ENCODE data around the gene NPAS3. TPM values are rescaled to one million over a fixed set of nuclear protein-coding genes. Genes with fewer than 3 reads are reported as not detected.
A peak's percentile ranks its signal among the peaks of the same experiment; 100 is the strongest.

NPAS3 gene
- polyA plus RNA-seq, 1 donor: 1.0 TPM

DNA sequence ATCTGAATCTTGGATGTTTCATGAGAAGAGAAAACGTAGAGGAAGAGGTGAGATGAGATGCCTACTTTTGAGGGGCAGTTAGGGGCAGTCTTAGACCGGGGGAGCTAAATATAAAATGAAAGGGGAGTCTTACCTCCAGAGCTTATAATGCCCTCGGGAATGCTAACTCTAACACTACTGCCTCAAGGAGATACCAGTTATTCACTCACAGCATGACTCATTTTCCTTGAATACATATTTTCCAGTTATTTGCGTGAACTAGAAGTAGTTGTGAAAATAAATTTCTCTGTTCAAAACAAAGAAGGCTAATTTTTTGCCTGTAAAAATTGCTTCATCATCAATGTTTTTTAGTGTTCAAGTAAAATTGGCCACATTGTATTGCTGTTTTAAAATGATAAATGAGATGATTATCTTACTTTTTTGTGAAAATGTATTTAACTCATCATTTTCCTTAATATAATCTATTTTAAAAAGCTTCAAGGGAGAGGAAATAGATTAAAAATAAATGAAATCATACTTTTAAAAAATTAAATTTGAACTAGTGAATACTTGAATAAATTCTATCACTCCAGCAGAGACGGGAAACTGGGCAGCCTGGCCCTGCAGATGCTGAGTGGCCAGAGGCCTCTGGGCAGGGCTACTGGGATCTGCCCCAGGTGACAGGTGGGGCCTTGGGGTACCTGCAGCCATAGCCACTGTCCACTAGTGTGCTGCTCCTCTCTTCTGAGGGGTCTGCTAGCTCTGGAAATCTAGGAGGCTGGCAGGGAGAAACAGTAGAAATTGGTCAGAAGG lies 672.9 kb downstream of the NPAS3 start:
- Histone ChIP-seq H3K4me1 (ENCODE audit: control insufficient read depth, insufficient read depth, low read length) (no peaks in the 10 kb centered on the region), H3K9me3 (ENCODE audit: control insufficient read depth, low read depth, low read length) (no peaks in the 10 kb centered on the region), H3K27me3 (ENCODE audit: control insufficient read depth, insufficient read depth, low read length) (no peaks in the 10 kb centered on the region), H3K36me3 (ENCODE audit: control insufficient read depth, insufficient read depth, low read length) (no peaks in the 10 kb centered on the region), H3K27ac (ENCODE audit: low read length) (no peak overlapping the region), H3K4me3 (ENCODE audit: low read length) (no peak overlapping the region)
- WGBS (ENCODE audit: insufficient coverage, low lambda C conversion rate): 100% methylated on average over 1 of the region's 5 CpGs
- DNase-seq: no peak

DNA sequence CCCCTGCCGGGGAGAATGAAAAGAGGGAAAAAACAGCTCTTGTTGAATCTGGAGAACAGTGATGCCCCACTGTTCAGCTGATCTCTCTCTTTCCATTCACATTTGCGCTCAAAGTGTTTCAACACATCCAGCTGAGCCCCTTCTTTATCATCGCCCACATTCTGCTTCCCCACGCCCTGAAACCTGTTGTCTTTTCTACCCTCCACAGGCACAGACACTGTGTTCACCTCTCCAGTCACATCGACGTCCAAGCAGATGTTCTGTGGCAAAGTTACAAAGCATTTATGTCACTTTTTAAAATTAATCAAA lies 673.5 kb downstream of the NPAS3 start:
- Histone ChIP-seq H3K9me3 (ENCODE audit: control insufficient read depth, low read depth, low read length) (no peaks in the 10 kb centered on the region), H3K36me3 (ENCODE audit: control insufficient read depth, insufficient read depth, low read length) (no peaks in the 10 kb centered on the region), H3K27me3 (ENCODE audit: control insufficient read depth, insufficient read depth, low read length) (no peaks in the 10 kb centered on the region), H3K4me1 (ENCODE audit: control insufficient read depth, insufficient read depth, low read length) (no peaks in the 10 kb centered on the region), H3K27ac (ENCODE audit: low read length) (no peak overlapping the region), H3K4me3 (ENCODE audit: low read length) (no peak overlapping the region)
- no peak for DNase-seq
- WGBS (ENCODE audit: insufficient coverage, low lambda C conversion rate): 100% methylated on average over 1 of the region's 6 CpGs

DNA sequence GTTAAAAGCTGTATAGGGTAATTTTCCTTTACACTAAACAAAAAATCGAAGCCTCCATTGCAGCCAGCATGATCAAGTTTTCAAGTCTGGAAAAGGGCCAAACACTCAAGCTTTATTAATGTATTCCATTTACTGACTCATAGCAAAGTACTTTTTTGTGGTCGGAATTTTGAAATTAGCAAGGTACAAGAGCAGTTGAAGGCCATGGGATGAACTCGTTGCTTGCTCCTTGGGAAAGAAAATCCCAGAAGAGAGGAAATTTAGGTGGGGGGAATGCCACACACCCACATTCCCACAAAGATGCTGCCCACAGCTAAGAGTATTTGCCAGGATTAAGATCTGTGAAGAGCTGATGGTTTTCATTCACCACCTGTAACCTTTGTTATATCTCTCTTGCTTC lies 678.5 kb downstream of the NPAS3 start:
- Histone ChIP-seq H3K36me3 (ENCODE audit: control insufficient read depth, insufficient read depth, low read length) (no peaks in the 10 kb centered on the region), H3K4me3 (ENCODE audit: low read length) (no peak overlapping the region), H3K9me3 (ENCODE audit: control insufficient read depth, low read depth, low read length) (no peaks in the 10 kb centered on the region), H3K4me1 (ENCODE audit: control insufficient read depth, insufficient read depth, low read length) (no peaks in the 10 kb centered on the region), H3K27me3 (ENCODE audit: control insufficient read depth, insufficient read depth, low read length) (no peaks in the 10 kb centered on the region), H3K27ac (ENCODE audit: low read length) (no peak overlapping the region)
- 93% methylated on average over 2 of the region's 3 CpGs for WGBS (ENCODE audit: insufficient coverage, low lambda C conversion rate)
- DNase-seq: no peak

DNA sequence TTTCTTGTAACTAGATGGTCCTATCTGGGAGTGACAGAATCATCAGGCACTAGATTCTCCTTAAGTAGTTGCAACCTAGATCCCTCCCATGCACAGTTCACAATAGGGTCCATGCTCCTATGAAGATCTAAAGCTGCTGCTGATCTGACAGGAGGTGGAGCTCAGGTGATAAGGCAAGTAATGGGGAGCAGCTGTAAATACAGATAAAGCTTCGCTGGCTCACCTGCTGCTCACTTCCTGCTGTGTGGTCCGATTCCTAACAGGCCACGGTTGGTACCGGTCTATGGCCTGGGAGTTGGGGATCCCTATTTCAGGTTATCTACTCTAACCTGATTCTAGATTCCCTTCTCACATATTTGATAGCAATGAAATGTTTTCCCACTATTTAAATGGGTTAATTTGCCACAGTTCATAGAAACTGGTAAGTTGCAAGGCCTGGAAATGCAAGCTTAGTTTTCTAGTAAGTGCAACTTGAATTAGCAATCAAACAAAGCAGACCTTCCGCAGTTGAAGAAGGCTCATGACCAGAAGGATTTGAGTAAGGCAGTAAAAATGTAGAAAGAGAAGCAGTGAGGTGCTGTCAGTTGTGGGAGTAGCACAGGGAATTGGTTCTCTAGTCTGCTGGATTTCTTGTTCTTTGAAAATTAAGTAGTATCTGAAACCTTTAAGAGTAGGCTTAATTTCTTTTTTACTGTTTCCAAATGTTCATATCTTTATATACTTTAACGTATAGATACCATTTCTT lies 679.9 kb downstream of the NPAS3 start:
- H3K36me3 ChIP-seq (ENCODE audit: control insufficient read depth, insufficient read depth, low read length): no peaks in the 10 kb centered on the region
- H3K9me3 ChIP-seq (ENCODE audit: control insufficient read depth, low read depth, low read length): no peaks in the 10 kb centered on the region
- H3K27me3 ChIP-seq (ENCODE audit: control insufficient read depth, insufficient read depth, low read length): no peaks in the 10 kb centered on the region
- WGBS (ENCODE audit: insufficient coverage, low lambda C conversion rate): 91% methylated on average over 1 of the region's 6 CpGs
- H3K27ac ChIP-seq (ENCODE audit: low read length): no peak overlapping the region
- no peaks in the 10 kb centered on the region for H3K4me1 ChIP-seq (ENCODE audit: control insufficient read depth, insufficient read depth, low read length)
- no peak overlapping the region for H3K4me3 ChIP-seq (ENCODE audit: low read length)
- DNase-seq: peak in 1 of 2 donors; percentile 49

DNA sequence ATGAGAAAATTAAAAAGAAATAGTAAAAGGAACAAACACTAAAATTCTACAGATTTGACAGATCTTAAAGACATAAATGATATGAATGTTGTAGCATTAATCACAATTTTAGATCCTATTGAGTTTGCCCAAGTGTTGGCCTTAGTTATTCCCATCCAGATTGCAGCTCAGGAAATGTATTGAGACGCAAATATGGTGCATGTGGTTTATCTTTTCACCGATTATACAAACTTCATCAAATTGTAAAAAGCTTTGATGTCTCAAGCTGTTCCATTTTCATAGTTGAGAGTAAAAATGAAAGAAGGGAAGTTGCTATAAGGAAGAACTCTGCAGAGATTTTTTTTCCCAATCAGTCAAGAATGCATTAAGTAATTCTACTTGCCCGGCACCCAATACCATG lies 683.8 kb downstream of the NPAS3 start:
- Histone ChIP-seq H3K27ac (ENCODE audit: low read length) (no peak overlapping the region), H3K27me3 (ENCODE audit: control insufficient read depth, insufficient read depth, low read length) (no peaks in the 10 kb centered on the region), H3K4me1 (ENCODE audit: control insufficient read depth, insufficient read depth, low read length) (no peaks in the 10 kb centered on the region), H3K9me3 (ENCODE audit: control insufficient read depth, low read depth, low read length) (no peaks in the 10 kb centered on the region), H3K4me3 (ENCODE audit: low read length) (no peak overlapping the region), H3K36me3 (ENCODE audit: control insufficient read depth, insufficient read depth, low read length) (no peaks in the 10 kb centered on the region)
- no CpG with 5 or more reads among the region's 3 CpGs for WGBS (ENCODE audit: insufficient coverage, low lambda C conversion rate)
- DNase-seq: no peak

DNA sequence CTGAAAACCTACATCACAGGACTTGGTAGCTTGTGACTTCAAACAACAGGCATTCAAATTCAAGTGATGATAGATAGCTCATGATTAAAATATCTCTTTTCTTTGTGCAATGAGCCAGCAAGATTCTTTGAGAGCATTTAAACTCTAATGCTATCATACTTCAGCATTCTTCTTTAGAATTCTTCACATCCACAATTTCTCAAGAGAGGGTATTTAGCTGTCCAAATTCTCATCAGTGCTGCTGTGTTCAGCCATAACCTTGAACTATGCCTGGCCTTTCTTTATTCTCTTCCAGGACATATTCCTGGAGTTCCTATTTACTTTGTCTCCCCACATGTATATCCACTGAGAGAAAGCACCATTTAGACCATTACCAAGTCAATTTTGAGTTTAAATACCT lies 691.1 kb downstream of the NPAS3 start:
- DNase-seq: no peak
- H3K36me3 ChIP-seq (ENCODE audit: control insufficient read depth, insufficient read depth, low read length): no peaks in the 10 kb centered on the region

DNA sequence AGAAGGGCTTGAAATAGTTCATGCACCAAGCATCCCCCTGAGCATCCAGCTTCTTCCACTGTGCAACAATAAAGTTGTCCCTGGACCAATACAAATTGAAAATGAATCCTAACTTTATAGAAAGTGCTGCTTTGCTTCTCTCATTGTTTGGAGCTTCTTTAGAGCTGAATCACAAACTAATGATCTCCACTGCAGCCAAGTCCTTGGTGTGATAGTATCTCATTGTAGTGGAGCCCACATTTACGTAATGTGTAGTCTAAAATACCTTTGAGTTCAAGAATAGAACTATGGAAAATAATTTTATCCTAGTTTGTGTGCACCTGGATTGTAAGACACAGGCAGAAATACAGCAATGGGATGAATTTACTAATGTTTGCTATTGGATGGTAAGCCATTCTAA lies 692.3 kb downstream of the NPAS3 start:
- no peak overlapping the region for H3K27ac ChIP-seq (ENCODE audit: low read length)
- WGBS (ENCODE audit: insufficient coverage, low lambda C conversion rate): no CpG with 5 or more reads among the region's 1 CpG
- H3K27me3 ChIP-seq (ENCODE audit: control insufficient read depth, insufficient read depth, low read length): no peaks in the 10 kb centered on the region
- H3K4me3 ChIP-seq (ENCODE audit: low read length): no peak overlapping the region
- H3K36me3 ChIP-seq (ENCODE audit: control insufficient read depth, insufficient read depth, low read length): no peaks in the 10 kb centered on the region
- H3K4me1 ChIP-seq (ENCODE audit: control insufficient read depth, insufficient read depth, low read length): no peaks in the 10 kb centered on the region
- DNase-seq: no peak
- no peaks in the 10 kb centered on the region for H3K9me3 ChIP-seq (ENCODE audit: control insufficient read depth, low read depth, low read length)

More for the DNA sequence above, 691.1 kb downstream of the NPAS3 start:
- Histone ChIP-seq H3K9me3 (ENCODE audit: control insufficient read depth, low read depth, low read length) (no peaks in the 10 kb centered on the region), H3K27ac (ENCODE audit: low read length) (no peak overlapping the region), H3K4me3 (ENCODE audit: low read length) (no peak overlapping the region), H3K27me3 (ENCODE audit: control insufficient read depth, insufficient read depth, low read length) (no peaks in the 10 kb centered on the region), H3K4me1 (ENCODE audit: control insufficient read depth, insufficient read depth, low read length) (no peaks in the 10 kb centered on the region)

DNA sequence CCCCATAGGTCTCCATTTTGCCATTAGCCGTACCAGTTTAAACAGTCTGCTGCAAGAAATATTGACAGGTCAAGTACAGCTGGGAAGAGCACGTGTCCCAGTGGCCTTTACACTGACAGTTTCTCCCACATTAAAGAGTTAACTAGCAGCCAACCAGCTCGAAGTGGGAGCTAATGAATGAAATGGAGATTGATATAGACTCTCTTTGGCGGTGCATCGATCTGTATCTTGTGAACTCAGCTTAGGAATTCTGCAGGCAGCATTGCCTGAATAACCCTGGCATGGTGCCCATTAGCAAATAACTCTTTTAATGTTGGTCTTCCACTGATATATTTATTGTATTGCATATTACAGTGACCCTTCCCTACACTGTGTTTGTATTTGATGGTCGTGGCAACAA lies 692.8 kb downstream of the NPAS3 start:
- Histone ChIP-seq H3K4me3 (ENCODE audit: low read length) (no peak overlapping the region), H3K36me3 (ENCODE audit: control insufficient read depth, insufficient read depth, low read length) (no peaks in the 10 kb centered on the region), H3K27me3 (ENCODE audit: control insufficient read depth, insufficient read depth, low read length) (no peaks in the 10 kb centered on the region), H3K4me1 (ENCODE audit: control insufficient read depth, insufficient read depth, low read length) (no peaks in the 10 kb centered on the region), H3K9me3 (ENCODE audit: control insufficient read depth, low read depth, low read length) (no peaks in the 10 kb centered on the region), H3K27ac (ENCODE audit: low read length) (no peak overlapping the region)
- WGBS (ENCODE audit: insufficient coverage, low lambda C conversion rate): 100% methylated on average over 1 of the region's 6 CpGs
- DNase-seq: no peak

DNA sequence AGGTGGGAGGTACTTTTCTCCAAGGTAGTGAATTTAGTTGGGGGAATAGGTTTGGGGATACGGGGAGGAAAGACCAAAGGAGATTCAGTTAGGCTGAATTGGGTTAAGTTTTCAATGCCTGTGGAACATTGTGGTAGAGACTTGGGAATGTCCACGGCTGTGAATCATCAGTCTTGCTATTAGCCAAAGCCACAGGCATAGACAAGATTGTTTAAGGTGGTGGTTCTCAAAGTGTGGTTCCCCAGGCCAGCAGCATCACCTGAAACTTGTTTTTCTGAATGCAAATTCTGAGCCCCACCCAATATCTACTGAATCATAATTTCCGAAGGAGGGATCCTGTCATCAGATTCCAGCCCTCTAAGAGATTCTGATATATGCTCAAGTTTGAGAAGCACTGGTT lies 696.0 kb downstream of the NPAS3 start:
- no CpG with 5 or more reads among the region's 3 CpGs for WGBS (ENCODE audit: insufficient coverage, low lambda C conversion rate)
- Histone ChIP-seq H3K27me3 (ENCODE audit: control insufficient read depth, insufficient read depth, low read length) (no peaks in the 10 kb centered on the region), H3K4me1 (ENCODE audit: control insufficient read depth, insufficient read depth, low read length) (no peaks in the 10 kb centered on the region), H3K9me3 (ENCODE audit: control insufficient read depth, low read depth, low read length) (no peaks in the 10 kb centered on the region), H3K27ac (ENCODE audit: low read length) (no peak overlapping the region), H3K4me3 (ENCODE audit: low read length) (no peak overlapping the region), H3K36me3 (ENCODE audit: control insufficient read depth, insufficient read depth, low read length) (no peaks in the 10 kb centered on the region)
- no peak for DNase-seq

DNA sequence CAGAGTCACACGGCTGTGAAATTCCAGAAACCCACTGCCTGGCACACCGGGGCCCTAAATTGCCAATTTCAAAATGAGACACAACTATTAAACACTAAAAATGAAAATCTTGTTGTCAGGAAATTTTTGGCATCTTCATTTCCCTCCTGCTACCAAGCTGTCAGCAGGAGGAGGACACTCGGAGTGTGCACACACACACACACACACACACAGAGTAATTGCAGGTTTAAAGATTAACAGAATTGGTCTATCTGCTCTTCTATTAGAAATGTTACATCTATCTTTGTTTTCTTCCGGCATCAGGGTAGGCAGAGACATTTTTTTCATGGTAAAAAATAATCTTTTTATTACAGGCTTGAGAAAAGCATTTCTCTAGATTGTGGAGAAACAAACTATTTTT lies 698.0 kb downstream of the NPAS3 start:
- 0% methylated on average over 1 of the region's 4 CpGs for WGBS (ENCODE audit: insufficient coverage, low lambda C conversion rate)
- DNase-seq: peak in 1 of 2 donors; percentile 24
- no peaks in the 10 kb centered on the region for H3K9me3 ChIP-seq (ENCODE audit: control insufficient read depth, low read depth, low read length)
- no peak overlapping the region for H3K27ac ChIP-seq (ENCODE audit: low read length)
- H3K27me3 ChIP-seq (ENCODE audit: control insufficient read depth, insufficient read depth, low read length): no peaks in the 10 kb centered on the region
- no peaks in the 10 kb centered on the region for H3K4me1 ChIP-seq (ENCODE audit: control insufficient read depth, insufficient read depth, low read length)
- no peak overlapping the region for H3K4me3 ChIP-seq (ENCODE audit: low read length)
- no peaks in the 10 kb centered on the region for H3K36me3 ChIP-seq (ENCODE audit: control insufficient read depth, insufficient read depth, low read length)

DNA sequence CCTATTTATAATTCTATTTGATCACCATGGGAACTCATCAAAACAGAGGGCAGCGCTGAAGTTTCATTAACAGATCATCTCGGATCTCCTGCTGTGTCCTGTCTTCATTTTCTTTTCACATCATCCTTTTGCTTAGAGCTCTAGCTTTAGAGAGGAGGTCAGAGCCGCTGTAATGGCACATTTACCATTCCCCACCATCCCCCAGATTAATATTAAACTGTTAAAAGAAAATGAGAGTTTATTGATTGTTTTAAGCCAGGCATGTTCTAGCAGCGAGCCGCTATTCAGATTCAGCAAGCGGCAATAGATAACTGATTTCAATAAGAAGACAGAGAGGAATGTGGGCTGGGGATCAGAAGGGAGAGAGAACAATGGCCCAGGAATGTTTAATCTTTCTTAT lies 703.4 kb downstream of the NPAS3 start:
- Histone ChIP-seq H3K27me3 (ENCODE audit: control insufficient read depth, insufficient read depth, low read length) (no peaks in the 10 kb centered on the region), H3K4me3 (ENCODE audit: low read length) (no peak overlapping the region), H3K9me3 (ENCODE audit: control insufficient read depth, low read depth, low read length) (no peaks in the 10 kb centered on the region), H3K27ac (ENCODE audit: low read length) (no peak overlapping the region), H3K36me3 (ENCODE audit: control insufficient read depth, insufficient read depth, low read length) (no peaks in the 10 kb centered on the region), H3K4me1 (ENCODE audit: control insufficient read depth, insufficient read depth, low read length) (no peaks in the 10 kb centered on the region)
- WGBS (ENCODE audit: insufficient coverage, low lambda C conversion rate): no CpG with 5 or more reads among the region's 6 CpGs
- DNase-seq: no peak
